ENCODE results near the gene RDH5.

The RDH5 gene, protein sequence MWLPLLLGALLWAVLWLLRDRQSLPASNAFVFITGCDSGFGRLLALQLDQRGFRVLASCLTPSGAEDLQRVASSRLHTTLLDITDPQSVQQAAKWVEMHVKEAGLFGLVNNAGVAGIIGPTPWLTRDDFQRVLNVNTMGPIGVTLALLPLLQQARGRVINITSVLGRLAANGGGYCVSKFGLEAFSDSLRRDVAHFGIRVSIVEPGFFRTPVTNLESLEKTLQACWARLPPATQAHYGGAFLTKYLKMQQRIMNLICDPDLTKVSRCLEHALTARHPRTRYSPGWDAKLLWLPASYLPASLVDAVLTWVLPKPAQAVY

GRCh38 chr12:55720071-55720564, at the start of gene RDH5:
Gene RDH5 (plus strand): TSS chr12:55720393. CDS start chr12:55721185, 792 bp downstream.
- in situ Hi-C loops (cut with MboI; ENCODE audit: low sequenced_read_pairs): no loop called here

- in situ Hi-C loops (cut with MboI; ENCODE audit: low sequenced_read_pairs): no loop called here
Observed at GRCh38 chr12:55671746-55672145, 48.4 kb upstream of the RDH5 start.

DNA sequence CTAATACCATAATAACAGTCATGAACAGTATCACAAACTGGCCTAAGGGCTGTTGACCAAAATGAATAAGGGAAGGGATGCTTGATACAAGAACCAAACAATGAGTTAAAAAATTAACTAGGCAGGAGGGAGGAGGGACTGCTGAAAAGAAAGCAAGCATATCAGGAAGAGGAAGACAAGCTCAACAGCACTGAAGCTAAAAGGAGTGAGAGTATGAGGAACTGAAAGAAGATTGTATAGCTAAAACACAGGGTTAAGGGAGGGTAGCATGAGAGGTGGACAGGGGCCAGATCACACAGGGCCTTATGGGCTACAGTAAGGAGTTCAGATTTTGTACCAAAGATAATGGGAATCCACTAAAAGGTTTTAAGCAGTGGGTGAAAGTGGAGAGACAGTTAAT, 46.6 kb upstream of the RDH5 start:
- in situ Hi-C loops (cut with MboI; ENCODE audit: low sequenced_read_pairs): no loop called here

DNA sequence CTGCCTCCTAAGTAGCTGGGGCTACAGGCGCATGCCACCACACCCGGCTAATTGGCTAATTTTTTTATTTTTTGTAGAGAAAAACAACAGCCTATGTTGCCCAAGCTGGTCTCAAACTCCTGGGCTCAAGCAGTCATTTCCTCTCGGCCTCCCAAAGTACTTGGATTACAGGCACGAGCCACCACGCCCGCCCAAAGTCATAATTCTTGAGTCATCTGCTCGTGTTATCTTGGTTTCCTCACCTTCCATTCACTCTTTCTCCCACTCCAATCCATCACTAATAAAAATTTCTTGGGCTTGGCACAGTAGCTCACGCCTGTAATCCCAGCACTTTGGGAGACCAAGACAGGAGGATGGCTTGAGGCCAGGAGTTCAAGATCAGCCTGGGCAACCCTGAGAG, 44.5 kb upstream of the RDH5 start:
- in situ Hi-C loops (cut with MboI; ENCODE audit: low sequenced_read_pairs): no loop called here

DNA sequence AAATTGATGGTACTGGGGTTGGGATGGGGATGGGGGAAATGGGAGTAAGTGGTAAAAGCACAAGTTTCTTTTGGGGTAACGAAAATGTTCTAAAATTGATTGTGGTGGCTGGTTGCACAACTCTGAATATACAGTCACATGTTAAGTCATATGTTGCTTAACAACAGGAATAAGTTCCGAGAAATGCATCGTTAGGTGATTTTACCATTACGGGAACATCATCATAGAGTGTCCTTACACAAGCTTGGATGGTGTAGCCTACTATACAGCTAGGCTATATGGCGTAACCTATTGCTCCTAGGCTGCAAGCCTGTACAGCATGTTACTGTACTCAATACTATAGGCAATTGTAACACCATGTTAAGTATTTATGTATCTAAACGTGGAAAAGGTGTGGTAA, 43.5 kb upstream of the RDH5 start:
- in situ Hi-C loops (cut with MboI; ENCODE audit: low sequenced_read_pairs): no loop called here

DNA sequence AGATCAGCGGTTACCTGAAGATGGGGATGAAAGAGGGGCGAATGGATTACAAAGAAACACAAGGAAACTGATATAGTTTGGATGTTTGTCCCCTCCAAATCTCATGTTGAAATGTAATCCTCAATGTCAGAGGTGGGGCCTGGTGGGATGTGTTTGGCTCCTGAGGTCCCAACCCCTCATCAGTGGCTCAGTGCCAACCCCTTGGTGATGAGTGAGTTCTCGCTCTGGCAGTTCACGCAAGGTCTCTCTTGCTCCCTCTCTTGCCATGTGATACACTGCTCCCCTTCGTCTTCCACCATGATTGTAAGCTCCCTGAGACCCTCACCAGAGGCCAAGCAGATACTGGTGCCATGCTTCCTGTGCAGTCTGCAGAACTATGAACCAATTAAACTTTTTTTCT, 40.5 kb upstream of the RDH5 start:
- in situ Hi-C loops (cut with MboI; ENCODE audit: low sequenced_read_pairs): no loop called here

DNA sequence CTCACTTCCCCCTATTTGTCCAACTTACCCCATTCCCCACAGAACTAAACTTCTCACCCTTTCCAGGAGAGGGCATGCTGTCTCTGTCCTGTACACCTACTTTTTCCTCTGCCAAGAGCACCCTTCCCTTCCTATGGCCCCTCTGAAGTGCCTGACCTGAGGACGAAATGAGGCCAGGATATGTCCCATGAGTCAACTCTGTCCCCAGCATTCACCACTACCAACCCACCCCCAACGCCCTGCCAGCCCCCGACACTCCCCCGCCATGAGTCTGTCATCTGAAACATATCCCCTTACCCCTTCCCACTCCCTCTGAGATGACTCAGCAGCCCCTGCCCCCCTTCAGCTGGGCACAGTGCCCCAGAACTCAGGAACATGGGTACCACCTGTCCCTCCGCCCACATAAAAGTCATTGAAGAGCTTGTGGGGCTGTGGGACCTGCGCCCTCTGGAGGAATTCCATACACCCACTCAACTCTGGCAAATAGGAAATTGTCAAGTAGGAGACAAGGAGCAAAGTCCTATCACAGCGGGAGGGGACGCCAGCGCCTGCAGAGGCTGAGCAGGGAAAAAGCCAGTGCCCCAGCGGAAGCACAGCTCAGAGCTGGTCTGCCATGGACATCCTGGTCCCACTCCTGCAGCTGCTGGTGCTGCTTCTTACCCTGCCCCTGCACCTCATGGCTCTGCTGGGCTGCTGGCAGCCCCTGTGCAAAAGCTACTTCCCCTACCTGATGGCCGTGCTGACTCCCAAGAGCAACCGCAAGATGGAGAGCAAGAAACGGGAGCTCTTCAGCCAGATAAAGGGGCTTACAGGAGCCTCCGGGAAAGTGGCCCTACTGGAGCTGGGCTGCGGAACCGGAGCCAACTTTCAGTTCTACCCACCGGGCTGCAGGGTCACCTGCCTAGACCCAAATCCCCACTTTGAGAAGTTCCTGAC, 38.8 kb upstream of the RDH5 start:
- in situ Hi-C loops (cut with MboI; ENCODE audit: low sequenced_read_pairs): no loop called here

GRCh38 chr12:55682087-55682796, 38.0 kb upstream of the RDH5 start:
- in situ Hi-C loops (cut with MboI; ENCODE audit: low sequenced_read_pairs): no loop called here

DNA sequence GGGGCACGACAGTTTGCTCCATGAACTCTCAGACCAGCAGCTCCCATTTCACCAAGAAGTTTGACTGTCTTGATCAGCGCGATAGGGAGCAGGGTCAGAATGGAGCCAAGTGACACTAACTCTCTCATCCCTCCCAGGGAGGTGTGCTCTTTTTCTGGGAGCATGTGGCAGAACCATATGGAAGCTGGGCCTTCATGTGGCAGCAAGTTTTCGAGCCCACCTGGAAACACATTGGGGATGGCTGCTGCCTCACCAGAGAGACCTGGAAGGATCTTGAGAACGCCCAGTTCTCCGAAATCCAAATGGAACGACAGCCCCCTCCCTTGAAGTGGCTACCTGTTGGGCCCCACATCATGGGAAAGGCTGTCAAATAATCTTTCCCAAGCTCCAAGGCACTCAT, 36.5 kb upstream of the RDH5 start:
- in situ Hi-C loops (cut with MboI; ENCODE audit: low sequenced_read_pairs): no loop called here

DNA sequence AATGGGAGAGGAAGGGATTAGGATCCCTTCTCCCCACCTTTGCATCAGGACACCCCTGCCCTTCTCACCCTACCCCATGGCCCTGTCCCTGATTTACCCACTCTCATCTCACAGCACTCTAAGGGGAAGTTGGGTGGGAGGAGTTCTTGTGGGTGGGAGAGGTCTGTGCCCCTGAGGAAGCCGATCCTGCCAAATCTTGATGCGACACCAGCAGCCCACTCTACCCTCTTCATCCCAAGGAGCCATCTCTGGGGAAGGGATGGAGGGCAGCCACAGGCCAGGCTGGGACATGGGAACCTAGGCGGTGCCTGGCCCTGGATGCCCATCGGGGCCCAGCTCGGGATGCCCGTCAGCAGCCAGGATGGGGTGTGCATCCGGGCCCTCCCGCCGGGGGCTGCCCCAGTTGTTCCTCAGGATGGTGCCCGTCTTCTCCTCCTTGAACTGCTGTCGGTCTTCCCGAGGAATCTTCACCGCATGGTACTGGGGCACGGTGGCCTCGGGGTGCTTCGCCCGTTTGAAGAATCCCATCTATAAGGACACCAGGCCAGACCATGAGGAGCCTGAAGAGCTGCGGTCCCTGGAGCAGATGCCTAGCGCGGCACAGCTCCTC, 35.3 kb upstream of the RDH5 start:
- in situ Hi-C loops (cut with MboI; ENCODE audit: low sequenced_read_pairs): no loop called here

DNA sequence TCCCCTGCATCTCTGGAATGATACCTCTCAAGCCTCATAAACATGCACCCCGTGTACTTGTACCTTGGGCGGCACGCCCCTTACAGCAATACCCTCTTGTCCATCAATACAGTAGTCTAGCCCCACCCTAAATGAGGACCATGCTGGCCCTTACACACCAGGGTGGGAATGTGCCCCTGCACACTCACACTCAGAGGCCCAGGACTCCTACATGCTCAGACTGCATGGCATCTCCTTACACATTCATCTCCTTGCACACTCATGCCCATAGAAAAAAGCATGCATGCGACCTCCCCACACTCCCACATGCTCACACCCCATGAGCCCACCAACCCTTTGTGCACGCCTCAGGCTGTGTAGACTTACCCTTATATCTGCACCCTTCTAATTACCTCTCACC, 34.5 kb upstream of the RDH5 start:
- in situ Hi-C loops (cut with MboI; ENCODE audit: low sequenced_read_pairs): no loop called here

DNA sequence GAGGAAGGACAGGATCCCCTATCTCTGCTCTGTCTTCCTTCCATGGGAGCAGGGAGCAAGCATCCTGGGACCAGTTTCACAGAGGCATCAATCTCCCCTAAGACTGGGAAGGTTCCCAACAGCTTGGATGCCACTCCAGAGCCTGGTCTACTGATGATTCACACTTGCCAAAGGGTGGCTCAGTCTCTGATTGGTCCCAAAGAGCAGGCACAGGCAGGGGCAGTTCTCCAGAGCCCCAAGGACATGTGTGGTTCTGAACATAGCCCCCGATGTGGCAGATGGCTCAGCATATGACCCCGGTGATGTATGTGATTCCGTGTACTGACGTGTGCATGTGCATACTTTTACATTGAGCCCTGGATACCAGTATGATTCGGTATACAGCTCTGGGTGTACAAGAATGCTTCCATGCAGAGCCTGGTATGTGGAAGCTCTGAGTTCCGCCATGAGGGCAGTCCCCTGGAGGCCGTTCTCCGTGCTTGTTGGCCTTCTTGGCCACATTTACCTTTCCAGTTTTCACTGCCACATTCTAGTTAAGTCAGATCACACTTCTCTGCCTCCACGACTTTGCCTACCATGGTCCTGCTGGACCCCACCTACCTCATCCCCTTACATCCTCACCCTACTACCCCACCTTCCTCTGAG, 33.7 kb upstream of the RDH5 start:
- in situ Hi-C loops (cut with MboI; ENCODE audit: low sequenced_read_pairs): no loop called here

- in situ Hi-C loops (cut with MboI; ENCODE audit: low sequenced_read_pairs): no loop called here
Observed at GRCh38 chr12:55687746-55688145, 32.4 kb upstream of the RDH5 start.

DNA sequence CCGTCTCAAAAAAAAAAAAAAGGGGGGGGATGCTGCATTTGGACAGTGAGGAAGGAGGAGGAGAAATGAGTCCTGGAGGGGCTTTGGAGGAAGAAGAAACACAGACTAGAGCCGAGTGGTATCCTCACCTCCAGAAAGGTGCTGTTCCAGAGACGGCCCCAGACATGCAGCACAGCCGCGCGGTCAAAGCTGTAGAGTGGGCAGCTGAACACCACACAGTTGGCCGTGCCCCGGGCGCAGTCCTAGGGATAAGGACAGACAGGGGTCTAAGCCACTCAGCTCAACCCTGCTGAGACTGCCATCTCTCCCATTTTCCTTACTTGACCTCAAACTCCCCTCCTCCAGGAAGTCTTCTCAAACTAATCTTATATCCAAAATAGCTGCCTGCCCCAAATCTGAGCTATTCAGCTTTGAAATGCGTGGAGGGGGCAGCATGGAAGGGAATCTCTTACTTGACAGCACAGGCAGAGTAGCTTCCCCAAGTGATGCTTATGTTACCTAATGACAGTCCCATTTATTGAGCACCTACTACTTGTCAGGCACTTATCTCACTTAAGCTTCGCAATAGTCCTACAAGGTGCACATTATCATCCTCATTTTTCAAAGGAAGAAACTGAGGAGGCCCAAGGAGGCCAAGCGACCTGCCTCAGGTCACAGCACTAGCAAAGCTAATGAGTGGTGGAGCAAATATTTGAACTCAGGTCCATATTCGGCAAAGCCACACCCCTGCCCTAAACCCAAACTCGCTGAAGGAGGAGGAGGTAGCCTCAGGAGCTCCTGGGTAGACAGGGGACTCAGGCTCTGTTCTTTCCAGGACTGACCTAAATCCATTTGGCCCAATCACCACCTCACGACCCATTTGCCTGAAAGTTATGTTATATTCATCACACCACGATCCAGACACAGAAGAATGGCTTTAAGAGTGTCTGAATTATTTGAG, 31.2 kb upstream of the RDH5 start:
- in situ Hi-C loops (cut with MboI; ENCODE audit: low sequenced_read_pairs): no loop called here

- in situ Hi-C loops (cut with MboI; ENCODE audit: low sequenced_read_pairs): no loop called here
Observed at GRCh38 chr12:55692631-55693322, 27.4 kb upstream of the RDH5 start.

- in situ Hi-C loops (cut with MboI; ENCODE audit: low sequenced_read_pairs): no loop called here
Observed at GRCh38 chr12:55693323-55694187, 26.6 kb upstream of the RDH5 start.

DNA sequence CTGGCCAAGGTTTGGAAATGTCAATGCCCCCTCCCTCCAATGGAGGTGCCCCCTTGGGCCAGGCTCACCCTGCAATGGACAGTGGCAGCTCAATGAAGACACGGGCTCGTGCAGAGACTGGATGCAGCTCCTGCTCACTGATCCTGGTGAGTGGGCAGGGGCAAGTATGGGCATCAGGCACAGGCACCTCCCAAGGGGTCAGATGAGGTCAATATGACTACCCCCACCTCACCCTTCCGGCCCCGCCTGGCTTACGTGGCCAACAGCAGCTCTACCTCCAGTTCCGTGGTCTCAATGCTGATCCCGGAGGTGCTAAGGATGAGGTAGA, 26.0 kb upstream of the RDH5 start:
- in situ Hi-C loops (cut with MboI; ENCODE audit: low sequenced_read_pairs): no loop called here

DNA sequence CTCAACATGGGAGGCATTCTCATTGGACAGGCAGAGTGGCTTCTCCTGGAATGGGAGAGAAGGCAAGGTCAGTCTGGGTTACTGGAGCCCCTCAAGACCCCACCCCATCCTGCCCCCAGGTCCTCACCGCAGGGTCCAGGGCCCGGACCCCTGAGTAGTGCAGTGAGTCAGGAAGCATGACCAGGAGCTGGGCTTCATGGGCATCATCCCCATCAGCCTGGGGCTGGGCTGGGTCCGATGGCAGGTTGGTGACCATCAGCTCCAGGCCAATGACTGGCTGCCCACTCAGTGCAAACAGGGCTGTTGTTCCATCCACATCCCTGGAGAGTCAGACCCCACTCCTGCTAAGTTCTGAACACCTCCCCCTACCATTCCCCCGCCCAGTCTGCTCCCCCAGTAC, 25.5 kb upstream of the RDH5 start:
- in situ Hi-C loops (cut with MboI; ENCODE audit: low sequenced_read_pairs): no loop called here

All from hTERT RPE-1 (cell line).